ENCODE results near the gene GFRA3.

- TF ChIP-seq CTCF (conservative IDR thresholded peaks at IDR 0.05 in 1 of 2, IDR thresholded peaks at IDR 0.05 in 1 of 2; ENCODE audit: extremely low read depth in 1 of 2, insufficient read depth in 1 of 2, low read depth in 1 of 2, low read length in 2 of 2) (no peak), EZH2 (IDR thresholded peaks at IDR 0.05; ENCODE audit: borderline replicate concordance, low read length) (no peak)
Measured at GRCh38 chr5:138287246-138287645, 12.8 kb upstream of the GFRA3 start.

All from mammary epithelial cell (primary cell).